C4-2B (cell line): Measurements from ENCODE around the gene STIM1.

Experiments
- ZFX ChIP-seq: fragments of 450-650 bp; IDR thresholded peaks from 2 replicates; pipeline ENCODE4 v1.6.1; 2017
- TF ChIP-seq, protein P1 (sequence below): fragments of 450-650 bp; conservative IDR thresholded peaks from 2 replicates; pipeline ENCODE4 v1.5.1; 2017; ENCODE audit warnings: mild to moderate bottlenecking

DNA sequence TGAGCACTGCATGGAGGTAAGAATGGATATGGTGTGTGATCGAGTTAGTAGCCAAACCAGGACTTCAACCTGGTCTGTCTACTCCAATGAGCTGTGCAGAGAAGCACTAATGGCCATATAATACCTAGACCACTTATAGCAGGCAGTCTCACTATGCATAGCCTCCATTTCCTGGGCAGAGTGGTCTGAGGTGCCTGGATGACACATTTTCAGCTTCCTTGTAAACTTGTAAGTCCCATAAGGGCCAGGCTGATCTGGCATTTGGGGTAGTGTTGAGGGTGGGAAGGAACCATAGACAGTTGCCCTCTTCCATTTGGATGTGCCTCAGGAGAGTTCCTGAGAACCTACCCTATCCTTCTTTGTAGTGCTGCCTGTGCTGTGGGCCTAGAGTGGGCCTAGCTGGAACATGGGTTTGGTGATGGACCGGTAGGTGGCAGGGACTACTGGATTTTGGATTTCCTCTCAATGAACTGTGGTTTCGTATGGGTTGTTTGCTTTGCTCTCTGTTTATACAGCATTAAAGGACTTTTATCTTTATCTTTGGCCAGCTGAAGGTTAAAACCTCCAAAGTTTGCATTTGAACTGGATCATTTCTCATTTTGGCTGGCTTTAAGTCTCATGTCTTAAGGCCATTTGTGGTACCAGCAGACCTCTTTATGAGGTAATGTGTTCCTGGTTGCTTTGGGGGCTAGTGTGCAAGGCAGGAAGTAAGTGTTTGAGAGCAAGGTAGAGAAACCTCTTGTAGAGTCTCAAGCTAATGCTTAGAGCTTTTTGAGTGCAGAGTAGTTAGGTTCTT is 86.9 kb downstream of the STIM1 start:
- TF ChIP-seq, protein P1, sequence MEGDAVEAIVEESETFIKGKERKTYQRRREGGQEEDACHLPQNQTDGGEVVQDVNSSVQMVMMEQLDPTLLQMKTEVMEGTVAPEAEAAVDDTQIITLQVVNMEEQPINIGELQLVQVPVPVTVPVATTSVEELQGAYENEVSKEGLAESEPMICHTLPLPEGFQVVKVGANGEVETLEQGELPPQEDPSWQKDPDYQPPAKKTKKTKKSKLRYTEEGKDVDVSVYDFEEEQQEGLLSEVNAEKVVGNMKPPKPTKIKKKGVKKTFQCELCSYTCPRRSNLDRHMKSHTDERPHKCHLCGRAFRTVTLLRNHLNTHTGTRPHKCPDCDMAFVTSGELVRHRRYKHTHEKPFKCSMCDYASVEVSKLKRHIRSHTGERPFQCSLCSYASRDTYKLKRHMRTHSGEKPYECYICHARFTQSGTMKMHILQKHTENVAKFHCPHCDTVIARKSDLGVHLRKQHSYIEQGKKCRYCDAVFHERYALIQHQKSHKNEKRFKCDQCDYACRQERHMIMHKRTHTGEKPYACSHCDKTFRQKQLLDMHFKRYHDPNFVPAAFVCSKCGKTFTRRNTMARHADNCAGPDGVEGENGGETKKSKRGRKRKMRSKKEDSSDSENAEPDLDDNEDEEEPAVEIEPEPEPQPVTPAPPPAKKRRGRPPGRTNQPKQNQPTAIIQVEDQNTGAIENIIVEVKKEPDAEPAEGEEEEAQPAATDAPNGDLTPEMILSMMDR, result 0 out of 2 replicates have a peak, but pooled peaks have one; percentile 10
- no peak for TF ChIP-seq ZFX
